Effector CD4-positive, alpha-beta T cell (primary cell): ENCODE measurements around the gene KCTD8.
"Not testable (repeated sequence)": the region's sequence is repeated elsewhere in the genome, so short reads cannot be mapped to it uniquely, and the experiment has no call there.

ENCODE experiments used
- DNase-seq: peaks from one replicate; pipeline ENCODE4 v3.0.0-alpha.2; 2020

The KCTD8 gene

DNA sequence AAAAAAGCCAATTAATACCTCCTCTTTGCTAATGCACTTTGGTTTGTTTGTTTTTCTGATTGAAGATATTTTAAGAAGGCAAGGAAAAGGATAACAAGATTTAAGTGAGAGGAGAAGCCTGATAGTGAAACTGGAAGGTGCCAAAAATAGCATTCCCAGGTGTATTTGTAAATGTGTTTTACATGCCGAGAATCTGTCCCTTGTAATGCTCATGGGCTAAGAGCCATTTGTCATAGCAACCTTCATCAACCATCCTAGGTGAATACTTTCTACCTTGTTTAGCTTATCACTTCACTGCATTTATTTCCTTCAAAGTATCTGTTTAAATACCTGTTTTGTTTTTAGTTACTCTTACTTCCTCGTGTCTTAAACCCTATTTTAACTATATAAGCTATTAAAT is 127.8 kb downstream of the KCTD8 start:
- no peak for DNase-seq

GRCh38 chr4:44319129-44319528 is 129.5 kb downstream of the KCTD8 start:
- DNase-seq, result no peak

DNA sequence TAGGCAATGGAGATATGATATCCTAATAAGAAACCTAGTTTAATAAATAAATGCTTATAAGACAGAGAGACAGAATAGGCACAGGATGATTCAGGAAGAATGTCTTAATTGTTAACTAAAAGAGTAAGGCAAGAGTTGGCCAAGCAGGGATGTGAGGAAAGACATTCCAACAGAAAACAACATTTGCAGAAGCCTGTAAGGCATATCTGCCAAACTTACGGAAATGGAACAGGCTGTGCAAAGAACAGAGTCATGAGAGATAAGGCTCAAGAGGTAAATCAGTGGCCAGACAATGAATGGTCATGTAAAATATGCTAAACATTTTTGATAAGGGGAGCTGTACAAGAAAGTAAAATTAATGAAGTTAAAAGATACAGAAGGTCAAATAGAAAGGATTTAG is 134.9 kb downstream of the KCTD8 start:
- no peak for DNase-seq

DNA sequence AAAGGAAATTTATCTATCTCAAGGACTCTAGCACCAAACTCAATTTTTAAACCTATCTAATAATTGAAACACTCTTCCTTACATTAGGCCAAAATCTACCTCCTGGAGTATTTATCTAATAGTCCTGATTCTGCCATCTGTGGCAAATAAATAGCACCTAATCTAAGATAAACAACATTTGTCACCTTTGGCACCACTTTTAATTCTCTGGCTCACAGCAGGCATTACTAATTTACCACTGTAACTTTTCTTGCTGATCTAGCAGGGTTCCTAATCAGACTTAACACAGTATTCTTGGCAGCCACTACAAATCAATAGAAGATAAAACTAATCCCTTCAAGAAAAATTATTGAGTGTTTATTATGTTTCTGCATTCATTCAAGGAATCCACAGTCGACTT is 161.1 kb downstream of the KCTD8 start:
- DNase-seq, result no peak

DNA sequence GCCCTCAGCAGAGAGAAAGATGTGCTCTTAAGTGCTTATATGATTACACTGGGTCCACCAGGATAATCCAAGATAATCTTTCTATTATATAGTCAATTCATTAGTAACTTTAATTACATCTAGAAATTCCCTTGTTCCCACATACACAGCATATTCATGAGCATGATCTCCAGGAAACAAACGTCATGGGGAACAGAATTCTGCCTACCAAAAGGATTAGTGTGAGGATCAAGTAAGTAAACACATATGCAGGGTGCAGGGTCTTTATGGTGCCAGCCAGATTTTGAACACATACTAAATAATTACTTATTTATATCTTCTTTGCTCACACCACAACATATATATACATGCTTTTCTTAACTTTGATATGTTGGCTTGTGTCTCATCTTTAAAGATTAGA is 169.1 kb downstream of the KCTD8 start:
- no peak for DNase-seq

DNA sequence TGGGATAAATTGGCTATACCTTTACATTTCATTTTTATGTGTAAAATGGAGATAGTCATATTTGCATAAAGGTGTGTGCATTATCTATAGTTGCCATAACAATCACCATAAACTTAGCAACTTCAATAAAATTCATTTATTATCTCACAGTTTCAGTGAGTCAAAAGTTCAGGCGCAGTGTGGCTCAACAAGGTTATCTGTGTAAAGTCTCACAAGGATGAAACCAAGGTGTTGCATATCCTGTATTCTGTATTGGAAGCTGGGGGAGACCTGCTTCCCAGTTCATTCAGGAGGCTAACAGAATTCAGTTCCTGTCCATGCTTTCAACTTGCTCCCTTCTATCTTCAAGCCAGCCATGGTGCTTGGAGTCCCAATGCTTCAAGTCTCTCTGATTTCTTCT is 169.5 kb downstream of the KCTD8 start:
- DNase-seq, result no peak

- DNase-seq, result no peak
Measured at GRCh38 chr4:44257461-44257860, 191.1 kb downstream of the KCTD8 start.

DNA sequence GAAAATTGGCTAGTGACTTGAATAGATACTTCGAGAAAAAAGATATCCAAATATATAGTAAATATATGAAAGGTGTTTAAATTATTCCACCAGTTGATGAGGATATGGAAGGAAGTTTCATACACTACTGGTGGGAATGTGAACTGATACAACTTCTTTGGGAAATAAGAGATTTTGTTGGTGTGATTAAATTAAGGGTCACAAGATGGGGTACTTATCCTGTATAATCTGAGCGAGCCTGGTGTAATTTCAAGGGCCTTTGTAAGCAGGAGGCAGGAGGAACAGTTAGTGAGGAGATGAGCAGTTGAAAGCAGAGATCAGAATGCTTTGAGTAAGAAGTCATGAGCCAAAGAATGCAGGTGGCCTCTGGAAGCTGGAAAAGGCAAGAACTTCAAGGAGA is 192.2 kb downstream of the KCTD8 start:
- no peak for DNase-seq

- DNase-seq, result no peak
Measured at GRCh38 chr4:44237643-44238042, 211.0 kb downstream of the KCTD8 start.

DNA sequence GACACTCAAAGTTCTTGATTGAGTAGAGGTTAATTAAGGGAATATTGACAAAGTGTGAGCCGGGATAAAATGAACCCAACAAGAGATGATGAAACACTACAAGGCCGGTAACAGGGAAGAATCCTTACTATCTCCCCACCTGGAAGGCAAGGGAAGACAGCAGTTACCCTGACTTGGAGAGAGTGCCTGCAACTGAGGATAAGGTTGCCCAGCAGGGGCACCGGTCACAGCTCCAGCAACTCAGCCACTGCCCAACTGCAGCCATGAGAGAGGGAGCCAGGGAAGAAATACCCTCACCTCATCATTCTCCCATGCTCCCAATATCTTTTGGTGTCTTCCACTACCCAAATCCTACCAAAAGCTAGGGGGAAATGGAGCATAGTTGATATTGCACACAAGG is 212.7 kb downstream of the KCTD8 start:
- DNase-seq, result no peak

- no peak for DNase-seq
Measured at GRCh38 chr4:44232262-44232661, 216.3 kb downstream of the KCTD8 start.

- no peak for DNase-seq
Measured at GRCh38 chr4:44231006-44231405, 217.6 kb downstream of the KCTD8 start.

DNA sequence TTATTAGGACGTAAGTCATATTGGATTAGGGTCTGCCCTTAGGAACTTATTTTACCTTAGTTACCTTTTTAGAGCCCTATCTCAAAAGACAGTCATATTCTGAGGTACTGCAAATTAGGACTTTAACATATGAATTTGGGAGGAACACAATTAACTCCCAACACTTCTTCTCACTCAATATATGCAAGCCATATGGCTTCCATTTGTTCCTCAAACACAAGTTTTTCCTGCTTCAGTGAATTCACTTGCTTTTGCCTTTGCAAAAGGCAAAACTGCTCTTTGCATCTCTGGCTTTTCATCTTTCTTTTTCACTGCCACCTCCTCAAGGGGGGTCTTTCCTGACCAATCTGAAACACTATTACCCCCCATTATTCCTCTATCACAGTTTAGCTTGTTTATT is 220.3 kb downstream of the KCTD8 start:
- no peak for DNase-seq

DNA sequence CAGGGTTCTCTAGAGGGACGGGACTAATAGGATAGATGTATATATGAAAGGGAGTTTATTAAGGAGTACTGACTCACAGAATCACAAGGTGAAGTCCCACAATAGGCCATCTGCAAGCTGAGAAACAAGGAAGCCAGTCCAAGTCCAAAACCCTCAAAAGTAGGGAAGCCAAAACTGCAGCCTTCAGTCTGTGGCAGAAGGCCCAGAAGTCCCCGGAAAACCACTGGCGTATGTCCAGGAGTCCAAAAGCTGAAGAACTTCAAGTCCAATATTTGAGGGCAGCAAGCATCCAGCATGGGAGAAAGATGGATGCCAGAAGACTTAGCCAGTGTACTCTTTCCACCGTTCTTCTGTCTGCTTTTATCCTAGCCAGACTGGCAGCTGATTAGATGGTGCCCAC is 227.2 kb downstream of the KCTD8 start:
- DNase-seq, result no peak

- DNase-seq, result no peak
Measured at GRCh38 chr4:44210750-44211149, 237.9 kb downstream of the KCTD8 start.

DNA sequence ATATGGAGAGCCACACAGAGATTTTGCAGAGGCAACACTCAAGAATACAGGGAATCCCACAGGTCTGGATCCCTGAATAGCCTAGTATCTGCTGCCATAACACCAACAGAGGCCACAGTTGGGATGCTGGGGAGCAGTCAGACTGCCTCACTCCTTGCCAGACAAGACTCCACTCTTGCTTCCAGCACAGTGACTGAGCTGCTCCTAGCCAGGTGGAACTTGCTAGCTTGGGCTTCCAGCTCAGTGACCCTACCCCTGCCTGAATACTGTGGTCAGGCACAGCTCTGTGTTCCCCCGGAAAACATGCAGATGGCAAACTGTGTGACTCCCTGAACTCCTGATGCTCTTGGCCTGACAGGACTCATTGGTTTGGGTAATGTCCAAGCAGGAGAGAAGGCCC is 251.8 kb downstream of the KCTD8 start:
- no peak for DNase-seq

DNA sequence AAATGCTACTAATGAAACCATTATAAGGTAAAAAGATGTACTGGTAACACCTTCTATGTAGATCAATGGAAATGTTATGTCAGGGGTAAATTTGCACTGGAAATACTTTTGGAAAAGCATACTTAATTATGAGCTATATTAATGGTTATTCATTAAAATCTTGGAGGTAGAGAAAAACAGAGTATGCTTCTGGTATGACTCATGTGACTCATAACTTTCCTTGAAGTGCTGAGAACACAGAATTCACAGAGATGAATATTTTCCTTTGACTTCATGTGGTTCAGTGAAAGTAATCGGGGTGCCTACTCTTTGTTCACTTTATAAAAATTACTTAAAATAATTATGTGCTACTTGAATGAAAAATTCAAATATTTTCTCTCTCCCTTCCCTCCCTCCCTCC is 254.2 kb downstream of the KCTD8 start:
- no peak for DNase-seq

DNA sequence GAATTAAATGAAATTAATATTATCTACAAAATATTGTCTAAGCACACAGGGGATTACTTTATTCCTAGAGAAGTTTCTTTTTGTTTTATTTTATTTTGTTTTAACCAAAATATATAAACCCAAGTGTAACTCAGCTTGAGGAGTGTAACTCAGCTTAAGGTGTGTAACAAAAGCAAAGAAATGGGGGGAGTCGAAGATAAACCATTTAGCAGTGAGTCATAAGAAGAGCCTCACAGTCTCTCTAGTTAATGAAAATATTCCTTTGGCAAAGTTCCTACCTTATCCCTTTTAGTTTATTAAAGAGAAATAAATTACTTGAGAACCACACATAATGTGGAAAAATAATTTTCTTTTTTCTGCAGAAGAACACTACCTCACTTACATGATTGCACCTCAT is 261.8 kb downstream of the KCTD8 start:
- DNase-seq, result no peak

DNA sequence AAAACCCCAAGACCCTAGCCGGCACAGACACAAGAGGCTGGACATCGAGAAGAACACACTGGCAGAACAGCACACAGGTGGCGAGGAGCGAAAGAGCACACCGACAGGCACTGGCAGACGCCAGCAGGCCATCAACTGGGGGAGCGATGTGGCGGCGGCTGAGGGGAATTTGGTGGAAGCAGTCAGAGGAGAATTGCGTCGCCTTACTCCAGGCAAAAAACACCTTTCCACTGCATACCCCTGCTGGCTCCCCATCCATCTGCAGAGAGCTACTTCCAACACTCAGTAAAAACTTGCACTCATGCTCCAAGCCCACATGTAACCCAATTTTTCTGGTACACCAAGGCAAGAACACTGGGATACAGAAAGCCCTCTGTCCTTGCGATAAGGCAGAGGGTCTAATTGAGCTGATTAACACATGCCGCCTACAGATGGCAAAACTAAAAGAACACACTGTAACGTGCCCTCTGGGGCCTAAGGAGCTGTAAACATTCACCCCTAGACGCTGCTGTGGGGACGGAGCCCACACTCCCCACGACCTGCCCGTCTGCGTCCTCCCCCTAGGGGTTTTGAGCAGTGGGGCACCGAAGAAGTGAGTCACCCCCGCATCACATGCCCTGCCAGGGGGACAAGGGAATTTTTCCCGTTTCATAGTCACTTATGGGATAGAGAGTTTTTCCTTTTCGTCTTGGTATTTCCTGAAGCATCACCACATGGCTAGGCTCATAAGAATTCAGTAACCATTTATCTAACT is 262.3 kb downstream of the KCTD8 start:
- no peak for DNase-seq

DNA sequence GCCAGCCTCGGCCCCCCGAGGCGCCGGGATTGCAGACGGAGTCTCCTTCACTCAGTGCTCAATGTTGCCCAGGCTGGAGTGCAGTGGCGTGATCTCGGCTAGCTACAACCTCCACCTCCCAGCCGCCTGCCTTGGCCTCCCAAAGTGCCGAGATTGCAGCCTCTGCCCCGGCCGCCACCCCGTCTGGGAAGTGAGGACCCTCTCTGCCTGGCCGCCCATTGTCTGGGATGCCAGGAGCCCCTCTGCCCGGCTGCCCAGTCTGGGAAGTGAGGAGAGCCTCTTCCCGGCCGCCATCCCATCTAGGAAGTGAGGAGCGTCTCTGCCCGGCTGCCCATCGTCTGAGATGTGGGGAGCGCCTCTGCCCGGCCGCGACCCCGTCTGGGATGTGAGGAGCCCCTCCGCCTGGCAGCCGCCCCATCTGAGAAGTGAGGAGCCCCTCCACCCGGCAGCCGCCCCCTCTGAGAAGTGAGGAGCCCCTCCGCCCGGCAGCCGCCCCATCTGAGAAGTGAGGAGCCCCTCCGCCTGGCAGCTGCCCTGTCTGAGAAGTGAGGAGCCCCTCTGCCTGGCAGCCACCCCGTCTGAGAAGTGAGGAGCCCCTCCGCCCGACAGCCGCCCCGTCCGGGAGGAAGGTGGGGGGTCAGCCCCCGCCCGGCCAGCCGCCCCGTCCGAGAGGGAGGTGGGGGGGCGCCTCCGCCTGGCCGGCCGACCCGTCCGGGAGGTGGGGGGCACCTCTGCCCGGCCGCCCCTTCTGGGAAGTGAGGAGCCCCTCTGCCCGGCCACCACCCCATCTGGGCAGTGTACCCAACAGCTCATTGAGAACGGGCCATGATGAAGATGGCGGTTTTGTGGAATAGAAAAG is 266.9 kb downstream of the KCTD8 start:
- not testable (repeated sequence) for DNase-seq

- not testable (repeated sequence) for DNase-seq
Measured at GRCh38 chr4:44167766-44168165, 280.8 kb downstream of the KCTD8 start.

GRCh38 chr4:44165938-44166337 is 282.7 kb downstream of the KCTD8 start:
- DNase-seq, result no peak

- DNase-seq, result no peak
Measured at GRCh38 chr4:44162538-44163270, 285.9 kb downstream of the KCTD8 start.

GRCh38 chr4:44161756-44162155 is 286.9 kb downstream of the KCTD8 start:
- DNase-seq, result no peak
